ENCODE data around the gene MUC22. TPM values are rescaled to one million over a fixed set of nuclear protein-coding genes. Genes with fewer than 3 reads are reported as not detected.

MUC22 gene
- total RNA-seq, 1 donor from 2014 or later: not detected

GRCh38 chr6:31075528-31075927, 65.3 kb downstream of the MUC22 start:
- intact Hi-C loops (cut with micrococcal nuclease): no loop called here

DNA sequence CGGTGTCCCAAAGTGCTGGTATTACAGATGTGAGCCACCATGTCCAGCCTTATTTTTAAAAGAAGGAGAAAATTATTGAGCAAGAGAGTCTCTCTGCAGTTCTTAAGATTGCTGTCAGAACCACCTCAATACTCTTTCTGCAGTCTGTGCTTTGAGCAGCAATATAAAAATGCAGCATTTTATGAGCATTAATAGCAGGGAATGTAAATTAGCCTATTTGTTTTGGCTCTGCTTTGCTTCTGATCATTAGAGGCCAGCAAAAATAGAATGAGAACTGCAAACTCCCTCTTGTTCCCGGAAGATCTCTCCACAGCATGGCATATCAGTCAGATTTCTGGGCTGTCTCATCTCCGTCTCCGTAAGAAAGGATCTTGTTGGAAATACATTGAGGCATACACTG, 66.3 kb downstream of the MUC22 start:
- intact Hi-C loops (cut with micrococcal nuclease): no loop called here

- intact Hi-C loops (cut with micrococcal nuclease): loop anchor here (2.0 to 5.0 kb wide), 2 partner anchors 165 to 252 kb away; partner anchors contain the start of gene VARS2
Observed at GRCh38 chr6:31079656-31080261, 69.5 kb downstream of the MUC22 start.

DNA sequence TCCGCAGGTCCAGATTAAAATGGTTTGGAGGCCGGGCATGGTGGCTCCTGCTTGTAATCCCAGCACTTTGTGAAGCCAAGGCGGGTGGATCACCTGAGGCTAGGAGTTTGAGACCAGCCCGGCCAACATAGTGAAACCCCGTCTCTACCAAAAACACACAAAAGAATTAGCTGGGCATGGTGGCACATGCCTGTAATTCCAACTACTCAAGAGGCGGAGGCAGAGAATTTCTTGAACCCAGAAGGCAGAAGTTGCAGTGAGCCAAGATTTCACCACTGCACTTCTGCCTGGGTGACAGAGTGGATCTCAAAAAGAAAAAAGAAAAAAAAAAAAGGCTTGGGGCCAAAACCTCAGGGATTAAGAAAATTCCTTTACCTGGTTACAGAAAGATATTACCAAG, 71.6 kb downstream of the MUC22 start:
- intact Hi-C loops (cut with micrococcal nuclease): loop anchor here (5.0 kb wide), 1 partner anchor 255 kb away; no protein-coding TSS in a partner anchor

- intact Hi-C loops (cut with micrococcal nuclease): loop anchor here (5.0 kb wide), 1 partner anchor 257 kb away; no protein-coding TSS in a partner anchor
Observed at GRCh38 chr6:31083742-31084354, 73.6 kb downstream of the MUC22 start.

Other genes starting within 250 kb of the MUC22 start
- 6.6 and 8.7 TPM in 2 replicates for gene DDR1, start 126.0 kb upstream of the MUC22 start, total RNA-seq
- gene GTF2H4, start 102.3 kb upstream of the MUC22 start, total RNA-seq: 29.8 and 32.1 TPM in 2 replicates
- 40.4 and 42.1 TPM in 2 replicates for gene VARS2, start 96.2 kb upstream of the MUC22 start, total RNA-seq
- not detected in 2 replicates for gene SFTA2, start 78.3 kb upstream of the MUC22 start, total RNA-seq
- gene MUCL3, start 69.5 kb upstream of the MUC22 start, total RNA-seq: not detected in 2 replicates
- gene MUC21, start 26.8 kb upstream of the MUC22 start, total RNA-seq: not detected in 2 replicates
- gene C6orf15, start 102.1 kb downstream of the MUC22 start, total RNA-seq: not detected in 2 replicates
- gene PSORS1C1, start 104.3 kb downstream of the MUC22 start, total RNA-seq: not detected in 2 replicates
- gene CDSN, start 110.0 kb downstream of the MUC22 start, total RNA-seq: not detected in 2 replicates
- gene PSORS1C2, start 128.6 kb downstream of the MUC22 start, total RNA-seq: not detected in 2 replicates
- gene CCHCR1, start 147.3 kb downstream of the MUC22 start, total RNA-seq: 37.1 and 39.2 TPM in 2 replicates
- gene TCF19, start 148.1 kb downstream of the MUC22 start, total RNA-seq: 77.2 and 79.0 TPM in 2 replicates
- gene POU5F1, start 160.2 kb downstream of the MUC22 start, total RNA-seq: not detected in 2 replicates

Measured in T-helper 2 cell treated with Interferon-gamma antibody and Interleukin-4, amounts not matched to agents 100 ng/mL and 5 ng/mL, for 36 hours (primary cell).